ENCODE data around the gene NRG3.
"Not testable (repeated sequence)": the region's sequence is repeated elsewhere in the genome, so short reads cannot be mapped to it uniquely, and the experiment has no call there.

NRG3 gene

DNA sequence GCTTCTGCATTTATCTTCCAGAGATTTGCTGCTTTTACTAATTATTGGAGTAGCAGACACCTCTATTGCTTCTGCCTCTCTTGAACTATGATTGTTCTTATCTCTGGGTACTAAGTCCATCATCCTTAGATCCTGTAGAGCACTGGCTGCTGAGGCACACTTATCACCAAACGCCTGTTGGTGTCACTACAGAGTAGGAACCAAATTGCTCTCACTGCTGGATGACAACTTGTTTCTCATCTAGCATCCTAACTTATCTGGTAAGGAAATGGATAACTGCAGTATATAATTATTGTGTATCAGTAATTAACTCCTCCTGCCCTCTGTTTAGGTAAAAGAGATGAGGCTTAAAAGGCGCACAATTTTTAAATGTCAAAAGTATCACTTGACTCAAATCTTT is 1059.4 kb downstream of the NRG3 start:
- Histone ChIP-seq H3K4me3 (ENCODE audit: low read length in 2 of 2) (no peak overlapping the region), H3K27me3 (ENCODE audit: control insufficient read depth in 2 of 2, insufficient read depth in 2 of 2, low read length in 2 of 2) (no peaks in the 10 kb centered on the region), H3K36me3 (ENCODE audit: control insufficient read depth in 2 of 2, insufficient read depth in 2 of 2, low read length in 2 of 2) (no peaks in the 10 kb centered on the region), H3K4me1 (ENCODE audit: control insufficient read depth in 2 of 2, insufficient read depth in 2 of 2, low read length in 2 of 2) (no peaks in the 10 kb centered on the region), H3K9me3 (ENCODE audit: control insufficient read depth in 2 of 2, low read length in 2 of 2) (no peaks in the 10 kb centered on the region), H3K27ac (ENCODE audit: low read depth in 2 of 2, low read length in 2 of 2) (no peak overlapping the region), H3K9ac (ENCODE audit: low read depth in 1 of 2, low read length in 2 of 2) (no peak overlapping the region)

DNA sequence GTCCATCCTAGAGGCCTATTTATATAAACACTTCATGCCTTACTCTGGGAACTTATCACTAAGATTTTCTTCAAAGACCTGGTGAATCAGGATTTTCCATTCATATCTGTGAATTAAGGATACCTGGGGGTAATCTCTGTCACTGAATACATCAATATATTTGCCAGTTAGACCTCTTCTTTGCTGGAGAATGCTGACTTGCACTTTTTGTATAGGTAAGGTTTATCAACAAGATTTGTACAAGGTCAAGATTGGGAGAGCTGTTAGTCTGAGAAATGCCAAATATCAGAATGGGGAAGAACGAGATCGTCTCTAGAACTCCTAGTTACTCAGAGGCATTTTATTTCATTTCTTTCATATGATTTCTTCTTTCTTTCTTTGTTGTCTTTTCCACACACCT is 1060.0 kb downstream of the NRG3 start:
- H3K36me3 ChIP-seq (ENCODE audit: control insufficient read depth in 2 of 2, insufficient read depth in 2 of 2, low read length in 2 of 2): no peaks in the 10 kb centered on the region
- H3K27me3 ChIP-seq (ENCODE audit: control insufficient read depth in 2 of 2, insufficient read depth in 2 of 2, low read length in 2 of 2): no peaks in the 10 kb centered on the region
- H3K4me3 ChIP-seq (ENCODE audit: low read length in 2 of 2): no peak overlapping the region
- H3K9me3 ChIP-seq (ENCODE audit: control insufficient read depth in 2 of 2, low read length in 2 of 2): no peaks in the 10 kb centered on the region
- no peak overlapping the region for H3K9ac ChIP-seq (ENCODE audit: low read depth in 1 of 2, low read length in 2 of 2)
- H3K4me1 ChIP-seq (ENCODE audit: control insufficient read depth in 2 of 2, insufficient read depth in 2 of 2, low read length in 2 of 2): no peaks in the 10 kb centered on the region
- no peak overlapping the region for H3K27ac ChIP-seq (ENCODE audit: low read depth in 2 of 2, low read length in 2 of 2)

DNA sequence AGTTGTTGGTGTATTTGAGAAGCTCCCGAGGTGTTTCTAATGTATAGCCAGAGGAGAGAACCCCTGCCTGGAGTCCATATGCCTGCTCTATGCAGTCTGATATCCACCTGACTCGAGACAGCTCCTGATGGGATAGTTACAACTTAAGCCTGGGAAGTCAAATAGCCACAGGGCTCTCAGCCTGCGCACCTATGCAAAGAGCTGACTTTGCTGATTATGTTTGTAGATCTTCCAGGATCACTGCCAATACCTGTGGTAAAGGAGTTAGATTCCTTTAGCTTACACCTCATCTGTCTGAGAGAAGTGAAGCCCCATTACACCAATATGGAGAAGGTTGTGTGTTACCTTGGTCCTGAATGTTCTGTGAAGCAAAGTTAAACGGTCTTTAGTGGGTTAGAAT is 1063.3 kb downstream of the NRG3 start:
- peaks cover 0 to 2% of the 10 kb centered on the region in 2 donors for H3K9me3 ChIP-seq (ENCODE audit: control insufficient read depth in 2 of 2, low read length in 2 of 2)
- H3K4me1 ChIP-seq (ENCODE audit: control insufficient read depth in 2 of 2, insufficient read depth in 2 of 2, low read length in 2 of 2): no peaks in the 10 kb centered on the region
- no peak overlapping the region for H3K4me3 ChIP-seq (ENCODE audit: low read length in 2 of 2)
- H3K9ac ChIP-seq (ENCODE audit: low read depth in 1 of 2, low read length in 2 of 2): no peak overlapping the region
- no peaks in the 10 kb centered on the region for H3K27me3 ChIP-seq (ENCODE audit: control insufficient read depth in 2 of 2, insufficient read depth in 2 of 2, low read length in 2 of 2)
- H3K27ac ChIP-seq (ENCODE audit: low read depth in 2 of 2, low read length in 2 of 2): no peak overlapping the region
- H3K36me3 ChIP-seq (ENCODE audit: control insufficient read depth in 2 of 2, insufficient read depth in 2 of 2, low read length in 2 of 2): no peaks in the 10 kb centered on the region

- H3K9me3 ChIP-seq (ENCODE audit: control insufficient read depth in 2 of 2, low read length in 2 of 2): peaks cover 3 to 4% of the 10 kb centered on the region in 2 donors
- no peak overlapping the region for H3K27ac ChIP-seq (ENCODE audit: low read depth in 2 of 2, low read length in 2 of 2)
- H3K4me1 ChIP-seq (ENCODE audit: control insufficient read depth in 2 of 2, insufficient read depth in 2 of 2, low read length in 2 of 2): no peaks in the 10 kb centered on the region
- H3K36me3 ChIP-seq (ENCODE audit: control insufficient read depth in 2 of 2, insufficient read depth in 2 of 2, low read length in 2 of 2): no peaks in the 10 kb centered on the region
- no peak overlapping the region for H3K4me3 ChIP-seq (ENCODE audit: low read length in 2 of 2)
- H3K9ac ChIP-seq (ENCODE audit: low read depth in 1 of 2, low read length in 2 of 2): no peak overlapping the region
- H3K27me3 ChIP-seq (ENCODE audit: control insufficient read depth in 2 of 2, insufficient read depth in 2 of 2, low read length in 2 of 2): no peaks in the 10 kb centered on the region
Observed at GRCh38 chr10:82942286-82943099, 1067.5 kb downstream of the NRG3 start.

- Histone ChIP-seq H3K4me3 (ENCODE audit: low read length in 2 of 2) (no peak overlapping the region), H3K4me1 (ENCODE audit: control insufficient read depth in 2 of 2, insufficient read depth in 2 of 2, low read length in 2 of 2) (no peaks in the 10 kb centered on the region), H3K27me3 (ENCODE audit: control insufficient read depth in 2 of 2, insufficient read depth in 2 of 2, low read length in 2 of 2) (no peaks in the 10 kb centered on the region), H3K9me3 (ENCODE audit: control insufficient read depth in 2 of 2, low read length in 2 of 2) (peaks cover 3 to 4% of the 10 kb centered on the region in 2 donors), H3K36me3 (ENCODE audit: control insufficient read depth in 2 of 2, insufficient read depth in 2 of 2, low read length in 2 of 2) (no peaks in the 10 kb centered on the region), H3K27ac (ENCODE audit: low read depth in 2 of 2, low read length in 2 of 2) (no peak overlapping the region), H3K9ac (ENCODE audit: low read depth in 1 of 2, low read length in 2 of 2) (no peak overlapping the region)
Observed at GRCh38 chr10:82943142-82943541, 1068.1 kb downstream of the NRG3 start.

- Histone ChIP-seq H3K4me3 (ENCODE audit: low read length in 2 of 2) (no peak overlapping the region), H3K27me3 (ENCODE audit: control insufficient read depth in 2 of 2, insufficient read depth in 2 of 2, low read length in 2 of 2) (no peaks in the 10 kb centered on the region), H3K9me3 (ENCODE audit: control insufficient read depth in 2 of 2, low read length in 2 of 2) (peaks cover 2% of the 10 kb centered on the region in 2 donors), H3K36me3 (ENCODE audit: control insufficient read depth in 2 of 2, insufficient read depth in 2 of 2, low read length in 2 of 2) (no peaks in the 10 kb centered on the region), H3K4me1 (ENCODE audit: control insufficient read depth in 2 of 2, insufficient read depth in 2 of 2, low read length in 2 of 2) (no peaks in the 10 kb centered on the region), H3K9ac (ENCODE audit: low read depth in 1 of 2, low read length in 2 of 2) (no peak overlapping the region), H3K27ac (ENCODE audit: low read depth in 2 of 2, low read length in 2 of 2) (no peak overlapping the region)
Observed at GRCh38 chr10:82949816-82950575, 1075.0 kb downstream of the NRG3 start.

DNA sequence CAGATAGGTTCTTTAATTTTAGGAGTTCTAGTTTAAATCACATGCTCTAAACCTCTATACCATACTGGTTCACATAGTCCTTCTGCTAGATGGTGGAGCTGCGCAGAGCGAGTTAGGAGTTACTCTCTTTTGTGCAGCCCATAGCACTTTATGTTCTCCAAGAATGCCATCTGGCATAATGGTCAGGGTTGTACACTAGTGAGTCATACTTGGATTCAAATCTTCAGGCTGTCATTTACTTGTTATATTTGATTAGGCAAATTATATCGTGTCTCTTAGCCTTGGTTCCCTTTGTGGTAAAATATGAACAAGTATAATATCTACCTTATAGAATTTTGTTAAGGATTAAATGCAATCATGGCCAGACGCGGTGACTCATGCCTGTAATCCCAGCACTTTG is 1078.3 kb downstream of the NRG3 start:
- Histone ChIP-seq H3K4me1 (ENCODE audit: control insufficient read depth in 2 of 2, insufficient read depth in 2 of 2, low read length in 2 of 2) (no peaks in the 10 kb centered on the region), H3K36me3 (ENCODE audit: control insufficient read depth in 2 of 2, insufficient read depth in 2 of 2, low read length in 2 of 2) (no peaks in the 10 kb centered on the region), H3K9me3 (ENCODE audit: control insufficient read depth in 2 of 2, low read length in 2 of 2) (no peaks in the 10 kb centered on the region), H3K4me3 (ENCODE audit: low read length in 2 of 2) (no peak overlapping the region), H3K9ac (ENCODE audit: low read depth in 1 of 2, low read length in 2 of 2) (no peak overlapping the region), H3K27me3 (ENCODE audit: control insufficient read depth in 2 of 2, insufficient read depth in 2 of 2, low read length in 2 of 2) (no peaks in the 10 kb centered on the region), H3K27ac (ENCODE audit: low read depth in 2 of 2, low read length in 2 of 2) (no peak overlapping the region)

GRCh38 chr10:82953909-82954308 is 1078.9 kb downstream of the NRG3 start:
- H3K27ac ChIP-seq (ENCODE audit: low read depth in 2 of 2, low read length in 2 of 2): no peak overlapping the region
- no peaks in the 10 kb centered on the region for H3K4me1 ChIP-seq (ENCODE audit: control insufficient read depth in 2 of 2, insufficient read depth in 2 of 2, low read length in 2 of 2)
- H3K4me3 ChIP-seq (ENCODE audit: low read length in 2 of 2): no peak overlapping the region
- no peaks in the 10 kb centered on the region for H3K36me3 ChIP-seq (ENCODE audit: control insufficient read depth in 2 of 2, insufficient read depth in 2 of 2, low read length in 2 of 2)
- H3K27me3 ChIP-seq (ENCODE audit: control insufficient read depth in 2 of 2, insufficient read depth in 2 of 2, low read length in 2 of 2): no peaks in the 10 kb centered on the region
- H3K9me3 ChIP-seq (ENCODE audit: control insufficient read depth in 2 of 2, low read length in 2 of 2): no peaks in the 10 kb centered on the region
- H3K9ac ChIP-seq (ENCODE audit: low read depth in 1 of 2, low read length in 2 of 2): no peak overlapping the region

GRCh38 chr10:82960421-82961060 is 1085.5 kb downstream of the NRG3 start:
- not testable (repeated sequence) for H3K9me3 ChIP-seq (ENCODE audit: control insufficient read depth in 2 of 2, low read length in 2 of 2); H3K4me3 ChIP-seq (ENCODE audit: low read length in 2 of 2); H3K4me1 ChIP-seq (ENCODE audit: control insufficient read depth in 2 of 2, insufficient read depth in 2 of 2, low read length in 2 of 2); H3K36me3 ChIP-seq (ENCODE audit: control insufficient read depth in 2 of 2, insufficient read depth in 2 of 2, low read length in 2 of 2); H3K27ac ChIP-seq (ENCODE audit: low read depth in 2 of 2, low read length in 2 of 2); H3K27me3 ChIP-seq (ENCODE audit: control insufficient read depth in 2 of 2, insufficient read depth in 2 of 2, low read length in 2 of 2); H3K9ac ChIP-seq (ENCODE audit: low read depth in 1 of 2, low read length in 2 of 2)

- Histone ChIP-seq H3K27ac (ENCODE audit: low read depth in 2 of 2, low read length in 2 of 2) (no peak overlapping the region), H3K9ac (ENCODE audit: low read depth in 1 of 2, low read length in 2 of 2) (no peak overlapping the region), H3K9me3 (ENCODE audit: control insufficient read depth in 2 of 2, low read length in 2 of 2) (no peaks in the 10 kb centered on the region), H3K4me3 (ENCODE audit: low read length in 2 of 2) (no peak overlapping the region), H3K4me1 (ENCODE audit: control insufficient read depth in 2 of 2, insufficient read depth in 2 of 2, low read length in 2 of 2) (no peaks in the 10 kb centered on the region), H3K27me3 (ENCODE audit: control insufficient read depth in 2 of 2, insufficient read depth in 2 of 2, low read length in 2 of 2) (no peaks in the 10 kb centered on the region), H3K36me3 (ENCODE audit: control insufficient read depth in 2 of 2, insufficient read depth in 2 of 2, low read length in 2 of 2) (no peaks in the 10 kb centered on the region)
Observed at GRCh38 chr10:82961864-82962263, 1086.9 kb downstream of the NRG3 start.
